ENCODE data around the gene TRMU. TPM values are rescaled to one million over a fixed set of nuclear protein-coding genes. Genes with fewer than 3 reads are reported as not detected.

TRMU gene
- total RNA-seq, 1 experiment from 2014 or later: 48.8 TPM

DNA sequence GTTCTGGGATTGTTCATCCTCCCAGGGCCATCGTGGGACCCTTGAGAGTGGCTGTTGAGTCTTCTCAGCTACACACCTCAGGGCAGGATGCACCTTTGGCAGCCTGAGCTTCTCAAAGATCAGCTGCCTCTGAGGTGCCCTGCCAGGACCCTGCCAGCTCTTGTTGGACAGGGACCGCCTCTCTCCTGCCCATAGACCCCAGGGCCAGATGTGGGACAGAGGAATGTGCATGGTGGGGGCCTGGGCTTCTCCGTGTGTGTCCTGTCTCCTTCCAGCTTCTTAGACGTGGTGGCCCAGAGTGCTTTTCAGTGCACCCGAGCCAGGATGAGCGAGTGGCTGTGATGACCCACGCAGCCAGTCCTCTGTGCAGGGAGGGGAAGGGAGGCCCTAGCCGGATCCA, 5.9 kb upstream of the TRMU start:
- POLR2A ChIA-PET: no interaction called here
- Histone ChIP-seq H3K9me3 (ENCODE audit: control insufficient read depth, insufficient read depth, low read depth, low read length) (no peaks in the 10 kb centered on the region), H3K27ac (ENCODE audit: low read length) (no peak overlapping the region), H3K4me1 (ENCODE audit: control insufficient read depth, insufficient read depth, low read length) (no peaks in the 10 kb centered on the region), H3K27me3 (ENCODE audit: control insufficient read depth, insufficient read depth, low read length) (no peaks in the 10 kb centered on the region), H3K4me3 (ENCODE audit: low read depth in 2 of 2, low read length in 2 of 2) (no peak overlapping the region), H3K36me3 (ENCODE audit: control insufficient read depth, insufficient read depth, low read length) (peaks cover 6% of the 10 kb centered on the region)
- ATAC-seq (no peak), DNase-seq (ENCODE audit: low read depth, low spot score) (no peak)
- BruUV-seq (replicated peaks): no TSS peak
- TF ChIP-seq POLR2AphosphoS5 (IDR thresholded peaks at IDR 0.05; ENCODE audit: low read depth, low read length) (no peak), SIN3A (IDR thresholded peaks at IDR 0.05; ENCODE audit: borderline replicate concordance, insufficient read depth, low read depth, low read length) (no peak), TCF7L2 (IDR thresholded peaks at IDR 0.05; ENCODE audit: low read depth, low read length) (no peak)
- TF ChIP-seq, protein P1, sequence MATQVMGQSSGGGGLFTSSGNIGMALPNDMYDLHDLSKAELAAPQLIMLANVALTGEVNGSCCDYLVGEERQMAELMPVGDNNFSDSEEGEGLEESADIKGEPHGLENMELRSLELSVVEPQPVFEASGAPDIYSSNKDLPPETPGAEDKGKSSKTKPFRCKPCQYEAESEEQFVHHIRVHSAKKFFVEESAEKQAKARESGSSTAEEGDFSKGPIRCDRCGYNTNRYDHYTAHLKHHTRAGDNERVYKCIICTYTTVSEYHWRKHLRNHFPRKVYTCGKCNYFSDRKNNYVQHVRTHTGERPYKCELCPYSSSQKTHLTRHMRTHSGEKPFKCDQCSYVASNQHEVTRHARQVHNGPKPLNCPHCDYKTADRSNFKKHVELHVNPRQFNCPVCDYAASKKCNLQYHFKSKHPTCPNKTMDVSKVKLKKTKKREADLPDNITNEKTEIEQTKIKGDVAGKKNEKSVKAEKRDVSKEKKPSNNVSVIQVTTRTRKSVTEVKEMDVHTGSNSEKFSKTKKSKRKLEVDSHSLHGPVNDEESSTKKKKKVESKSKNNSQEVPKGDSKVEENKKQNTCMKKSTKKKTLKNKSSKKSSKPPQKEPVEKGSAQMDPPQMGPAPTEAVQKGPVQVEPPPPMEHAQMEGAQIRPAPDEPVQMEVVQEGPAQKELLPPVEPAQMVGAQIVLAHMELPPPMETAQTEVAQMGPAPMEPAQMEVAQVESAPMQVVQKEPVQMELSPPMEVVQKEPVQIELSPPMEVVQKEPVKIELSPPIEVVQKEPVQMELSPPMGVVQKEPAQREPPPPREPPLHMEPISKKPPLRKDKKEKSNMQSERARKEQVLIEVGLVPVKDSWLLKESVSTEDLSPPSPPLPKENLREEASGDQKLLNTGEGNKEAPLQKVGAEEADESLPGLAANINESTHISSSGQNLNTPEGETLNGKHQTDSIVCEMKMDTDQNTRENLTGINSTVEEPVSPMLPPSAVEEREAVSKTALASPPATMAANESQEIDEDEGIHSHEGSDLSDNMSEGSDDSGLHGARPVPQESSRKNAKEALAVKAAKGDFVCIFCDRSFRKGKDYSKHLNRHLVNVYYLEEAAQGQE (IDR thresholded peaks at IDR 0.05; ENCODE audit: insufficient read depth in 1 of 2, low read depth in 2 of 2, low read length in 1 of 2): no peak
- TF ChIP-seq, protein P2, sequence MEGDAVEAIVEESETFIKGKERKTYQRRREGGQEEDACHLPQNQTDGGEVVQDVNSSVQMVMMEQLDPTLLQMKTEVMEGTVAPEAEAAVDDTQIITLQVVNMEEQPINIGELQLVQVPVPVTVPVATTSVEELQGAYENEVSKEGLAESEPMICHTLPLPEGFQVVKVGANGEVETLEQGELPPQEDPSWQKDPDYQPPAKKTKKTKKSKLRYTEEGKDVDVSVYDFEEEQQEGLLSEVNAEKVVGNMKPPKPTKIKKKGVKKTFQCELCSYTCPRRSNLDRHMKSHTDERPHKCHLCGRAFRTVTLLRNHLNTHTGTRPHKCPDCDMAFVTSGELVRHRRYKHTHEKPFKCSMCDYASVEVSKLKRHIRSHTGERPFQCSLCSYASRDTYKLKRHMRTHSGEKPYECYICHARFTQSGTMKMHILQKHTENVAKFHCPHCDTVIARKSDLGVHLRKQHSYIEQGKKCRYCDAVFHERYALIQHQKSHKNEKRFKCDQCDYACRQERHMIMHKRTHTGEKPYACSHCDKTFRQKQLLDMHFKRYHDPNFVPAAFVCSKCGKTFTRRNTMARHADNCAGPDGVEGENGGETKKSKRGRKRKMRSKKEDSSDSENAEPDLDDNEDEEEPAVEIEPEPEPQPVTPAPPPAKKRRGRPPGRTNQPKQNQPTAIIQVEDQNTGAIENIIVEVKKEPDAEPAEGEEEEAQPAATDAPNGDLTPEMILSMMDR (IDR thresholded peaks at IDR 0.05): no peak
- in situ Hi-C loops (cut with HindIII; ENCODE audit: low pct_unique_long_range_greater_than_20kb, low sequenced_read_pairs): no loop called here
- intact Hi-C loops (cut with micrococcal nuclease; ENCODE audit: unreplicated experiment): no loop called here
- CTCF ChIA-PET: no interaction called here

DNA sequence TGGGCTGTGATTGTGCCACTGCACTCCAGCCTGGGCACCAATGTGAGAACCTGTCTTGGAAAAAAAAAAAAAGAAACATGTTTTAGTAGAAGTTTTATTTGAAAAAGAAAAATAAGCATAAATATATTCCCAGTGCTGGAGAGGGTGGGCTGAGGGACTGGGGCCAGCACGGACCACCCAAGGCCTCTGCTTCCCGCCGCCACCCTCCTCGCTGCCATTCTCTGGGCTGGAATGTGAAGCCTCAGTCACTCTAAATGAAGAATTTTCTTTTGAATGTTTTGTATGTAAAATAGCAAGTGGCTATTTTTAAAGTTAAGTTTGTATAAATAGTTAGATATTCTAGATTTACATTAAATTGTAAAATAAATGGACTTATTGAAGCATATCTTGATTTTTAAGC, 5.1 kb upstream of the TRMU start:
- ChIA-PET POLR2A (no interaction called here), CTCF (no interaction called here)
- no TSS peak for BruUV-seq (replicated peaks)
- ATAC-seq (no peak), DNase-seq (ENCODE audit: low read depth, low spot score) (no peak)
- Histone ChIP-seq H3K27ac (ENCODE audit: low read length) (no peak overlapping the region), H3K27me3 (ENCODE audit: control insufficient read depth, insufficient read depth, low read length) (no peaks in the 10 kb centered on the region), H3K9me3 (ENCODE audit: control insufficient read depth, insufficient read depth, low read depth, low read length) (no peaks in the 10 kb centered on the region), H3K36me3 (ENCODE audit: control insufficient read depth, insufficient read depth, low read length) (peaks cover 6% of the 10 kb centered on the region), H3K4me3 (ENCODE audit: low read depth in 2 of 2, low read length in 2 of 2) (no peak overlapping the region), H3K4me1 (ENCODE audit: control insufficient read depth, insufficient read depth, low read length) (no peaks in the 10 kb centered on the region)
- intact Hi-C loops (cut with micrococcal nuclease; ENCODE audit: unreplicated experiment): no loop called here
- TF ChIP-seq POLR2AphosphoS5 (IDR thresholded peaks at IDR 0.05; ENCODE audit: low read depth, low read length) (no peak), SIN3A (IDR thresholded peaks at IDR 0.05; ENCODE audit: borderline replicate concordance, insufficient read depth, low read depth, low read length) (no peak), TCF7L2 (IDR thresholded peaks at IDR 0.05; ENCODE audit: low read depth, low read length) (no peak)
- TF ChIP-seq, protein P1 (IDR thresholded peaks at IDR 0.05; ENCODE audit: insufficient read depth in 1 of 2, low read depth in 2 of 2, low read length in 1 of 2): no peak
- TF ChIP-seq, protein P2 (IDR thresholded peaks at IDR 0.05): no peak
- in situ Hi-C loops (cut with HindIII; ENCODE audit: low pct_unique_long_range_greater_than_20kb, low sequenced_read_pairs): no loop called here
